ENCODE data around the gene ERG. TPM values are rescaled to one million over a fixed set of nuclear protein-coding genes. Genes with fewer than 3 reads are reported as not detected.

Gene ERG
- total RNA-seq, 1 experiment from 2014 or later: 0.11 TPM

DNA sequence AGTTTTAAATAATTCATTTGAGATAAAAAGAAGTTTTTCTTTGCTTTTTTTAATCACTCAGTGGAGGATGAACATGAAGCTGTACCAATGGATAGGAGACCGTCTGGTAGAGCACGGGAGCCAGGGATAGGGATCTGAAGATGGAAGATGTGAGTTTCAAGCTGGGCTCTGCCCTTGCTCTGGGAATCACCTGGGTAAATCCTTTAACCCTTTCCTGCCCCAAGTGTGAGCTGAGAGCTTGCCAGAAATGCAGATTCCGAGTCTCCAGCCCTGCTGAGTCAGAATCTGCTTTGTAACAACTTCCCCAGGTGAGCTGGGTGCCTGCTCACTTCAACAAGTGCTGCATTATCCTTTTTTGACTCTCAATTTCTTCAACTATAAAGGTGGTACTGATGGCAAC is 44.1 kb downstream of the ERG start:
- peaks cover 70% of the 10 kb centered on the region for H3K27me3 Mint-ChIP-seq (ENCODE audit: low read depth)
- H3K18ac ChIP-seq (ENCODE audit: insufficient read length, low read depth, low read length): no peak overlapping the region
- no peaks in the 10 kb centered on the region for H4K20me1 ChIP-seq (ENCODE audit: control insufficient read depth, insufficient read depth, insufficient read length)
- no peak overlapping the region for H2BK12ac ChIP-seq (ENCODE audit: insufficient read length, low read depth, low read length)
- H2BK20ac ChIP-seq (ENCODE audit: low read depth, low read length, poor library complexity, severe bottlenecking): no peak overlapping the region
- no peaks in the 10 kb centered on the region; the same call in 1 of the 2 replicates for H3K4me1 ChIP-seq (ENCODE audit: insufficient read depth, low read length)
- H4K5ac ChIP-seq (ENCODE audit: insufficient read length, low read depth, low read length): no peak overlapping the region
- no peak overlapping the region for H3K27ac Mint-ChIP-seq
- no peak overlapping the region for H3K4ac ChIP-seq (ENCODE audit: low read depth, low read length)
- no peak overlapping the region for H3K23ac ChIP-seq (ENCODE audit: insufficient read length, low read depth, low read length)
- H3K4me2 ChIP-seq (ENCODE audit: insufficient read depth, insufficient read length, low read length): no peak overlapping the region
- no peaks in the 10 kb centered on the region for H3K9me3 Mint-ChIP-seq
- no peak overlapping the region for H4K91ac ChIP-seq (ENCODE audit: insufficient read length, low read depth, low read length)
- H3K9ac ChIP-seq (ENCODE audit: extremely low read depth, insufficient read length, low read length): no peak overlapping the region
- no peak overlapping the region for H2BK5ac ChIP-seq (ENCODE audit: insufficient read length, low read length)
- no peaks in the 10 kb centered on the region for H3K79me1 ChIP-seq (ENCODE audit: insufficient read depth, low read depth, low read length, poor library complexity, severe bottlenecking)
- H2BK15ac ChIP-seq (ENCODE audit: low read depth, low read length): no peak overlapping the region
- no peak overlapping the region for H3K14ac ChIP-seq (ENCODE audit: insufficient read depth, low read length)
- H3K36me3 Mint-ChIP-seq (ENCODE audit: insufficient read depth in 1 of 3, low read depth in 3 of 3): no peaks in the 10 kb centered on the region
- no peaks in the 10 kb centered on the region for H3K23me2 ChIP-seq (ENCODE audit: insufficient read length, low read depth, low read length, poor library complexity, severe bottlenecking)
- H3T11ph ChIP-seq (ENCODE audit: low read length): no peak overlapping the region
- no peak for TF ChIP-seq CTCF (conservative IDR thresholded peaks at IDR 0.05)
- H3K4me1 Mint-ChIP-seq: peaks cover 6 to 7% of the 10 kb centered on the region in 2 experiments; a peak in 3 of 4 replicates
- H3K79me2 ChIP-seq (ENCODE audit: insufficient read depth, low read length): no peaks in the 10 kb centered on the region
- DNase-seq: no peak
- H3K56ac ChIP-seq (ENCODE audit: insufficient read length, low read depth, low read length): no peak overlapping the region
- H2AK5ac ChIP-seq (ENCODE audit: insufficient read length, low read length): no peak overlapping the region
- no peak overlapping the region for H4K8ac ChIP-seq (replicated peaks; ENCODE audit: insufficient read length, low read depth, low read length)
- no peaks in the 10 kb centered on the region; the same call in 1 of the 2 replicates for H3K27me3 ChIP-seq (ENCODE audit: insufficient read depth, low read length)
- H3K4me3 Mint-ChIP-seq: no peak overlapping the region
- no peak overlapping the region for H2AFZ ChIP-seq (ENCODE audit: low read length)
- H3K9me3 ChIP-seq (ENCODE audit: control insufficient read depth, low read depth, low read length): no peaks in the 10 kb centered on the region
- H3K27ac ChIP-seq (ENCODE audit: insufficient read length, low read depth, low read length): no peak overlapping the region
- no peak overlapping the region for H2BK120ac ChIP-seq (ENCODE audit: low read depth, low read length, poor library complexity, severe bottlenecking)
- WGBS (ENCODE audit: extremely low coverage, insufficient read length, low lambda C conversion rate): no CpG with 5 or more reads among the region's 3 CpGs

Measured in H9 (cell line).